Activated CD4-positive, alpha-beta T cell treated with anti-CD3 and anti-CD28 coated beads, Interleukin-2, amount 50 U/mL, for 48 hours (primary cell): ENCODE data around the gene LHFPL4.
A peak's percentile ranks its signal among the peaks of the same experiment; 100 is the strongest.

Experiments used
- DNase-seq, 2 experiments: peaks; one replicate each; pipeline ENCODE4 v3.0.0-alpha.2; 2020

The LHFPL4 gene

DNA sequence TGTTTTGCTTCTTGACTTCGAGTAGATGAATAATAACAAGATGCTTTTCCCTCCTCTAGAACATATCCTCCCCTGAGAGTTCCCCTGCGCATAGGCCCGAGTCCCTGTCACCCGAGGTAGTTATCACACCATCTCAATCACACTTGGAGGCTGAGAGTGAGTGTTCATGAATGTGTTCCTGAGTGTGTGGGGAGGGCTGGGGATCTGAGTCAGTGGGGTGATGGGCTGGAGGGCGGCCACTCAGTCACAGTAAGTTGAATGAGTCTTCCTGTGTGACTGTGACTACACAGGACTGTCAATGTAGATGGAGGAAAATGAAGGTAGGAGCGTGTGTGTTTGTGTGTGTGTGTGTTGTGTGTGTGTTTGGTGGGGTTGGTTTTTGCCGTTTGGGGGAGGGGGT lies 85.2 kb downstream of the LHFPL4 start:
- DNase-seq: peak; percentile 11 to 25

DNA sequence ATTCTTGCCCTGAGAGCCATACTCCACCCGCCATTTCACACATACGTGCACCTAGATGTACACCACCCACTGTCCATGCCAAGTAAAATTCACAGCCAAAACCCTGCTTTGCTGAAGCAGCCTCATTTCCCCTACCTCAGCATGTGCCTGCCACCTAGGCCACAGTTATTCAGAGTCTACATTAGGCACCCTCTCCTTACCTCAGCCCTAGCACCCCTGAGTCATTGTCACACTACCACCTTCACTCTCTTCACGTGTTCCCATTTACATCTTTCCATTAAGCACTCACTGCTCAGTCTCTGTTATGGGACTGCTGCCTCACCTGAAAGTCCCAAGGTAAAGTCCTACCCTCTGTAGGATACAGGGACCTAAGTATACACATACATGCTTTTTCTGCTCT lies 86.2 kb downstream of the LHFPL4 start:
- no peak for DNase-seq

DNA sequence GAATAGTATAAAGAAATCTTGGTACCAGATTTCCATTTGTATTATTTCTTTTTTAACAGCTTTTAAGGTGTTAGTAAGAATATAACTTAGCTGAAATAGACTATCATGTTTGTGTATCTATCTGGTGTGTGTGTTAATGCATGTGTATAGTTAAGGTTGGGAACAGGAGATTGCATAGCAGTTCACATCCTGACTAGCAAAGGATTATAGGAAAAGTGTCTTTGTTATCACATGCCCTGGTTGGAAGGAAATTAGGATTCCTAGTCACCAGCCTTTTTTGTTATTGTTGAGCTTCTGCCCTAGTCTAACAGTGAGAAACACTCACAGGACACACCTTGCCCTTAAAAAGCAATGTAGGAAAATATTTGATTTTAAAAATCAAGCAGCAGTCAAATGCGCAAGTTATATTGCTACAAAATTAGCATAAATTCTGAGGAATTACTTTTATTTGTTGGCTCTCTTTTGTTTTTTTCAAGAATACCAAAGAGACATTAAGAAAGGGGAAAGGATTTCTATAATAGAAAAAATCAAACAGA lies 98.0 kb downstream of the LHFPL4 start:
- no peak for DNase-seq

DNA sequence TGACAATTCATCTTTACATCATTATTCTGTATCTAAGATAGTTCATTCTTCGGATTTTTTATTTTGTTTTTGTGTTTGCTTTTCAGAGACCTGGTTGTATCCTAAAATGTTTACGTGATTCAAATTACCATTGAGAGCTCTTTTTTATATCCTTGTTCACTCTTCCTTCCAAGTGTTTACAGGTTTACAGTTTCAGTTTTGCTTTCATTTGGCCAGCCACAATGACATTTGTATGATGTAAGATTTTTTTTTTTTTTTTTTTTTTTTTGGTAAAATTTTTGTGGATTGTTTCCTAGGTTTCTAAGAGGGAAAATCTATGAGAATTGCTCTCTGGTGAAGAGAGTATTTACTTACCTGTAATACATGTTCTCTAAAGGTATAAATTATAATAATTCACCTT lies 101.2 kb downstream of the LHFPL4 start:
- no peak for DNase-seq

DNA sequence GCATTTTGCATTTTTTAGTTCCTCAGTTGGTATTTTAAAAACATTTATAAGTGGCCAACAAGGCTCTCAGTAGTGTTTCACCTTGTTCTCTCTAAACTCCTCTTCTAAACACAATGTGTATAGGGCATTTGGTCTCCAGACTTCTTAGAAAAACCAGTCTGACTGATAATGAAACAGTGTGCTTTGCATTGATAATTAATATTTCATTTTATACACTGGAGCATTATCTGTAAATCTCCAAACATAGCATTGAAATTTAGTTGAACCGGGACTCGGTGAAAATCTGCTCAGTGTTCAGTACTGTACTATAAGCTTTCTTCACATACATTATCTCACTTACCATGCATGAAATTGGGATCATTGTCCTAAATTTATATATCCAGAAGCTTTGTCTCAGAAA lies 102.6 kb downstream of the LHFPL4 start:
- DNase-seq: no peak

DNA sequence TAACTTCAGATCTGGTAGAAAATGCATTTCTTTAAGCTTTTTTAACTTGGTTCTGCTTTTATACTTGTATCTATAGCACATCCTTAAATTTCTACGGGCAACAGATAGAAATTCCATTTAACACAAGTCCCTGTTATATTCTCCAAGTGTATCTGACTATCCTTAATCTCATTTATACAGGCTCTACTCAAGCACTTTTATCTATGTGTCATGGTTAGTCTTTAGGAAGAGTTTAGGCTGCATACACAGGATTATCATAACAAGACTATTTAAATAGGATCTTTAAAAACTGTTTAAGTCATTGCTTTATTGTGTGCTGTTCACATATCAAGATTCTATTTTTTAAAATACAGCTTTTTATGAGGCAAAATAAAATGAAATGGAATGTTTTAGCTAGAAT lies 103.5 kb downstream of the LHFPL4 start:
- DNase-seq: no peak

DNA sequence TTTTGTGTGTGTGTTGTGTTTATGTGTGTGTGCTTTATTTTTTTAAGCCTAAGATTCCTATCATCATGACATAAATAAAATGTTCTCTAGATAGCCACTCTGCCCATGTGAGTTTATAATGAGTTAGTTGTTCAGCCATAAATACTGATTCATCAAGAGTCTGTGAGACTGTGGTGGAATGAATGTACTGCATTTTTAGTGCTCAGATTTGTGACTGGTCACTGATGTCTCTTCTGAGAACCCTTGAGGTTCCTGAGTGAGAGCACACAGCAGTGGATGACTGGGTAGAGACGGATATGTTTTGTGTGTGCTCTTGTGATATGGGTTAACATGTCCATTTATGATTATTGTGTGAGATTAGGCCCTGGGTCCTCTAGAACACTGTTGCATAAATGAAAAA lies 105.0 kb downstream of the LHFPL4 start:
- DNase-seq: no peak
